ENCODE measurements around the gene DCUN1D1. TPM values are rescaled to one million over a fixed set of nuclear protein-coding genes. Genes with fewer than 3 reads are reported as not detected.

The DCUN1D1 gene
- total and polyA plus RNA-seq, 2 experiments from 2014 or later: 29.5 to 53.5 TPM

DNA sequence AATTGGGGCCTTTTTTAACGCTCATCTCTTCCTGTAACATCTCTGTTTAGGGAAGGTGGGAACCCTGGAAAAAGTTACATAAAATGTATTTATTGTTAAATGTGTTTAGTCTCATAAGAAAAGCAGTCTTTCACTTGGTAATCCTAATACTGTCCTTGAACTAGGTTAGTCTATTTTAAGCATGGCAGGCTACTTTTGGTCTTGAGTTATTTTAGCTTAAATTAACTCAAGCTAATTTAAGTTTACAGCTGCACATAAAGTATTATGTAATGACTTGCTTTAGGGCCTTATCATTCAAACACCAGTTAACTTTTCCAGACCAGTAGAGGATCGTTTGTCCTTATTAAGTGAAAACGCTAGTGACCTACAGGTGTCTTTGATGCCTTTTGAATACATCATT is 63.2 kb downstream of the DCUN1D1 start (continued):
- TF ChIP-seq, protein P1, sequence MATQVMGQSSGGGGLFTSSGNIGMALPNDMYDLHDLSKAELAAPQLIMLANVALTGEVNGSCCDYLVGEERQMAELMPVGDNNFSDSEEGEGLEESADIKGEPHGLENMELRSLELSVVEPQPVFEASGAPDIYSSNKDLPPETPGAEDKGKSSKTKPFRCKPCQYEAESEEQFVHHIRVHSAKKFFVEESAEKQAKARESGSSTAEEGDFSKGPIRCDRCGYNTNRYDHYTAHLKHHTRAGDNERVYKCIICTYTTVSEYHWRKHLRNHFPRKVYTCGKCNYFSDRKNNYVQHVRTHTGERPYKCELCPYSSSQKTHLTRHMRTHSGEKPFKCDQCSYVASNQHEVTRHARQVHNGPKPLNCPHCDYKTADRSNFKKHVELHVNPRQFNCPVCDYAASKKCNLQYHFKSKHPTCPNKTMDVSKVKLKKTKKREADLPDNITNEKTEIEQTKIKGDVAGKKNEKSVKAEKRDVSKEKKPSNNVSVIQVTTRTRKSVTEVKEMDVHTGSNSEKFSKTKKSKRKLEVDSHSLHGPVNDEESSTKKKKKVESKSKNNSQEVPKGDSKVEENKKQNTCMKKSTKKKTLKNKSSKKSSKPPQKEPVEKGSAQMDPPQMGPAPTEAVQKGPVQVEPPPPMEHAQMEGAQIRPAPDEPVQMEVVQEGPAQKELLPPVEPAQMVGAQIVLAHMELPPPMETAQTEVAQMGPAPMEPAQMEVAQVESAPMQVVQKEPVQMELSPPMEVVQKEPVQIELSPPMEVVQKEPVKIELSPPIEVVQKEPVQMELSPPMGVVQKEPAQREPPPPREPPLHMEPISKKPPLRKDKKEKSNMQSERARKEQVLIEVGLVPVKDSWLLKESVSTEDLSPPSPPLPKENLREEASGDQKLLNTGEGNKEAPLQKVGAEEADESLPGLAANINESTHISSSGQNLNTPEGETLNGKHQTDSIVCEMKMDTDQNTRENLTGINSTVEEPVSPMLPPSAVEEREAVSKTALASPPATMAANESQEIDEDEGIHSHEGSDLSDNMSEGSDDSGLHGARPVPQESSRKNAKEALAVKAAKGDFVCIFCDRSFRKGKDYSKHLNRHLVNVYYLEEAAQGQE (IDR thresholded peaks at IDR 0.05; ENCODE audit: unreplicated experiment): no peak
- no peak for TF ChIP-seq STAT1 (IDR thresholded peaks at IDR 0.05; ENCODE audit: unreplicated experiment)
- no peak for TF ChIP-seq ZNF114 (CRISPR knock-in tag; IDR thresholded peaks at IDR 0.05)

DNA sequence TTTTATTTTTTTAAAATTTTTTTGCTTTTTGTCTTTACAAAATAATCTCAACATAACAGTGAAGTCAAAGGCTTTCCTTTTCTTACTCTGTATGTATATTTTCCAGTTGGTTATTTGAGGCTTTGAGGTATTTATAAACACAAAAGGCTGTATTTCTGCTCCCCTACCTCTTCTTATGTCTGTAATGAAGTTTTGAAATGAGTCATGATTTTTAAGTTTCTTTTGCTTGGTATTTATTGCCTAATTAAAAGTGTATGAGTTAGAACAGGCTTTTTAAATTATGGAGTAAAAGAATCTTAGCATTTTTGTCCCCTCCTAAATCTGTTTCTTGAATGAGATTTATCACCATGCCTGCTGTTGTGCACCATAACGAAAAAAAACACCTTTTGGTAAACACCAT is 66.0 kb downstream of the DCUN1D1 start:
- no peak for DNase-seq (ENCODE audit: low spot score)
- Histone ChIP-seq H3K27me3 (ENCODE audit: insufficient read depth) (no peaks in the 10 kb centered on the region), H3K79me2 (replicated peaks; ENCODE audit: insufficient read depth) (no peaks in the 10 kb centered on the region), H3K4me3 (no peak overlapping the region), H3K4me2 (no peak overlapping the region), H3K27ac (ENCODE audit: low read depth) (no peak overlapping the region), H3K4me1 (ENCODE audit: insufficient read depth) (no peaks in the 10 kb centered on the region), H3F3A (replicated peaks; ENCODE audit: low read depth) (no peaks in the 10 kb centered on the region), H2AFZ (no peak overlapping the region), H3K36me3 (ENCODE audit: insufficient read depth) (no peaks in the 10 kb centered on the region), H4K20me1 (replicated peaks; ENCODE audit: insufficient read depth) (no peaks in the 10 kb centered on the region), H3K9me2 (ENCODE audit: insufficient read depth) (no peaks in the 10 kb centered on the region)
- peaks cover 12% of the 10 kb centered on the region; the same call in 2 of the 3 replicates for H3K4me1 Mint-ChIP-seq
- no peaks in the 10 kb centered on the region for H3K9me3 Mint-ChIP-seq
- no peak overlapping the region for H3K27ac Mint-ChIP-seq
- H3K4me3 Mint-ChIP-seq: no peak overlapping the region
- H3K36me3 Mint-ChIP-seq (ENCODE audit: low read depth): no peaks in the 10 kb centered on the region
- ATAC-seq: no peak
- H3K27me3 Mint-ChIP-seq (ENCODE audit: insufficient read depth, low read depth, poor library complexity): no peaks in the 10 kb centered on the region
- TF ChIP-seq CREB1 (CRISPR knock-in tag; IDR thresholded peaks at IDR 0.05; ENCODE audit: low read depth) (no peak), ZNF331 (CRISPR knock-in tag; IDR thresholded peaks at IDR 0.05; ENCODE audit: low read depth) (no peak), EZH2phosphoT487 (IDR thresholded peaks at IDR 0.05; ENCODE audit: unreplicated experiment) (no peak), JUNB (IDR thresholded peaks at IDR 0.05; ENCODE audit: unreplicated experiment) (no peak), NANOG (IDR thresholded peaks at IDR 0.05; ENCODE audit: borderline replicate concordance) (no peak), STAT1 (IDR thresholded peaks at IDR 0.05; ENCODE audit: unreplicated experiment) (no peak), ZNF114 (CRISPR knock-in tag; IDR thresholded peaks at IDR 0.05) (no peak), EZH2 (IDR thresholded peaks at IDR 0.05; ENCODE audit: low read depth, unreplicated experiment) (no peak)
- TF ChIP-seq, protein P1 (IDR thresholded peaks at IDR 0.05; ENCODE audit: unreplicated experiment): no peak
- TF ChIP-seq, protein P2, sequence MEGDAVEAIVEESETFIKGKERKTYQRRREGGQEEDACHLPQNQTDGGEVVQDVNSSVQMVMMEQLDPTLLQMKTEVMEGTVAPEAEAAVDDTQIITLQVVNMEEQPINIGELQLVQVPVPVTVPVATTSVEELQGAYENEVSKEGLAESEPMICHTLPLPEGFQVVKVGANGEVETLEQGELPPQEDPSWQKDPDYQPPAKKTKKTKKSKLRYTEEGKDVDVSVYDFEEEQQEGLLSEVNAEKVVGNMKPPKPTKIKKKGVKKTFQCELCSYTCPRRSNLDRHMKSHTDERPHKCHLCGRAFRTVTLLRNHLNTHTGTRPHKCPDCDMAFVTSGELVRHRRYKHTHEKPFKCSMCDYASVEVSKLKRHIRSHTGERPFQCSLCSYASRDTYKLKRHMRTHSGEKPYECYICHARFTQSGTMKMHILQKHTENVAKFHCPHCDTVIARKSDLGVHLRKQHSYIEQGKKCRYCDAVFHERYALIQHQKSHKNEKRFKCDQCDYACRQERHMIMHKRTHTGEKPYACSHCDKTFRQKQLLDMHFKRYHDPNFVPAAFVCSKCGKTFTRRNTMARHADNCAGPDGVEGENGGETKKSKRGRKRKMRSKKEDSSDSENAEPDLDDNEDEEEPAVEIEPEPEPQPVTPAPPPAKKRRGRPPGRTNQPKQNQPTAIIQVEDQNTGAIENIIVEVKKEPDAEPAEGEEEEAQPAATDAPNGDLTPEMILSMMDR (conservative IDR thresholded peaks at IDR 0.05; ENCODE audit: low read depth in 2 of 2): no peak
- TF ChIP-seq, protein P3, sequence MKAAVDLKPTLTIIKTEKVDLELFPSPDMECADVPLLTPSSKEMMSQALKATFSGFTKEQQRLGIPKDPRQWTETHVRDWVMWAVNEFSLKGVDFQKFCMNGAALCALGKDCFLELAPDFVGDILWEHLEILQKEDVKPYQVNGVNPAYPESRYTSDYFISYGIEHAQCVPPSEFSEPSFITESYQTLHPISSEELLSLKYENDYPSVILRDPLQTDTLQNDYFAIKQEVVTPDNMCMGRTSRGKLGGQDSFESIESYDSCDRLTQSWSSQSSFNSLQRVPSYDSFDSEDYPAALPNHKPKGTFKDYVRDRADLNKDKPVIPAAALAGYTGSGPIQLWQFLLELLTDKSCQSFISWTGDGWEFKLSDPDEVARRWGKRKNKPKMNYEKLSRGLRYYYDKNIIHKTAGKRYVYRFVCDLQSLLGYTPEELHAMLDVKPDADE (IDR thresholded peaks at IDR 0.05): no peak
